Measurements from ENCODE around the gene POLR2J2. TPM values are rescaled to one million over a fixed set of nuclear protein-coding genes. Genes with fewer than 3 reads are reported as not detected.
"Not testable (repeated sequence)": the region's sequence is repeated elsewhere in the genome, so short reads cannot be mapped to it uniquely, and the experiment has no call there.

Gene POLR2J2
- total and polyA plus RNA-seq, 2 experiments from 2014 or later: 3.2 to 3.8 TPM

DNA sequence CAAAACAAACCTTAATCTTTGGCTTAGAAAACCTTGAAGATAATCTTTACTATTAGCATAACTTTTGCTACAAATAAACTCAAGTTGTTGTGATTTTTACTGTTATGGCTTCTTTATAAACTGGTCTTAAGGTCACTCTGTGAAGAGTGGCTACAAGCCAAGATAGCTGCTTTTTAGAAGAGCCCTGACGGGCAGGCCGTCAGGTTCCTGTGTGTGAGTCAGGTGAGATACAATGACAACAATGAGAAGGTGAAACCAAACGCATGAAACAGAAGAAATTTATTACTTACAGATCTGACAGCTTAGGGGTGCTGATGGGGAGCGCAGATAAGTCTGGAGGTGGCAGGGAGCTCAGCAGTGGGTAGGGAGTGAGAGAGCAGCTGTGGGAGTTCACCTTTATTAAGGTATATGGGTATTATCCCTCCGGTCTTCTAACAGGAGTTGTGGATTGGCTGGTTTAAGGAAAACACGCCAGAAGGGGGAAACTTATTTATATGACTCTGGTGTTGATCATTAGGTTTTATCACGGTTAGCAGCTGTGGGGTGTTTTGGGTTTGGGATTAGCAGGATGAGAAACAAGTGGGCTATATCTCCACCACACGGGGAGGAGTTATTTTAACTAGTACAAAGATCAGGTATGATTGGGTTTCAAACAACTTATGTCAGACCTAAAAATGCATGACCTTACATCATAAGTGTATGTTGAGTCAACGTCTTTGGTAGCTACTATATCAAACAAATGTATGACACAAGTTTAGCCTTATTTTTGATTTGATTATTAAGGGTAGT is 27.7 kb upstream of the POLR2J2 start:
- not testable (repeated sequence) for H3K27ac ChIP-seq (ENCODE audit: low read depth); H3K27me3 Mint-ChIP-seq (ENCODE audit: insufficient read depth, low read depth, poor library complexity); H3K36me3 ChIP-seq (ENCODE audit: insufficient read depth); H3K27me3 ChIP-seq (ENCODE audit: insufficient read depth); H3K27ac Mint-ChIP-seq; H3K4me1 Mint-ChIP-seq; H2AFZ ChIP-seq; H3K4me3 ChIP-seq; H3K9me2 ChIP-seq (ENCODE audit: insufficient read depth); H3K79me2 ChIP-seq (replicated peaks; ENCODE audit: insufficient read depth); H4K20me1 ChIP-seq (replicated peaks; ENCODE audit: insufficient read depth); H3K36me3 Mint-ChIP-seq (ENCODE audit: low read depth); H3K4me1 ChIP-seq (ENCODE audit: insufficient read depth); DNase-seq (ENCODE audit: low spot score); H3K4me2 ChIP-seq; H3K9me3 Mint-ChIP-seq; H3K4me3 Mint-ChIP-seq; H3F3A ChIP-seq (replicated peaks; ENCODE audit: low read depth); ATAC-seq

DNA sequence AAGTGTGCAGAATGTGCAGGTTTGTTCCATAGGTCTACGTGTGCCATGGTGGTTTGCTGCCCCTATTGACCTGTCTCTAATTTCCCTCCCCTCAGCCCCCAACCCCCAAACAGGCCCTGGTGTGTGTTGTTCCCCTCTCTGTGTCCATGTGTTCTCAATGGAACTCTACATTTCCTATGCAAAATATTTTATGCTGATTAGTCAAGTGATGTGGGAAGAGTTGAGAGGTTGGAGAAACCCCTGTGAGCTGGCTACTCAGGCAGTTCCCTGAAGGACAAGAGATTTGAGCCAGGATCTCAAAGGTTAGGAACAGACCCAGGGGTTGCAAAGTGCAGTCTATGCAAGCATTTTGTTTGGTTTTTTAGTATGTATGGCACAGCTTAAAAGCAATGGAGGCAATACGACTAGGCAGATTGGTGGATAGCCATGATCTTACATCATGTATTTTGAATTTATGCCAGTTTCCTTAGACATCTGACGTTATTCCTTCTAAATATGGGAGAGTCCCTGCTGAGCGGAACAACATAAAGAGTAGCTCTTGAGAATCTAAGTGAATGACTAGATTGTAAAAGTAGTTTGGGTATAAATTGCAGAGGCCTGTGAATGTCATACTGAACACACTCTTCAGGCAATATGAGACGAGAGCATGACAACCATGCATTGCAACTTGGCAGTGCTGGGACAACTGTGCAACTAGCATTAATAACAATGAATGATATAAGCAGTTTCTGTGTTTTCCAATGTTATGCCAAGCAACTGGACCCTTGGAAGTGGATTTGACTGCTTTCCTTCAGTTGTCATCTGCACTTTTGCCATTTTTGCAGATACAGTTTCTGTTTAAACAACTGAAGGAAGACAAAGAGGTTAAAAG is 26.4 kb upstream of the POLR2J2 start:
- H3K79me2 ChIP-seq (replicated peaks; ENCODE audit: insufficient read depth); H3K9me3 Mint-ChIP-seq; ATAC-seq; H3K4me1 Mint-ChIP-seq; H3K36me3 ChIP-seq (ENCODE audit: insufficient read depth); H3K4me3 Mint-ChIP-seq; H3K4me3 ChIP-seq; H3K27ac ChIP-seq (ENCODE audit: low read depth); DNase-seq (ENCODE audit: low spot score); H3K9me2 ChIP-seq (ENCODE audit: insufficient read depth); H3K4me1 ChIP-seq (ENCODE audit: insufficient read depth); H4K20me1 ChIP-seq (replicated peaks; ENCODE audit: insufficient read depth); H3K27me3 Mint-ChIP-seq (ENCODE audit: insufficient read depth, low read depth, poor library complexity); H3K36me3 Mint-ChIP-seq (ENCODE audit: low read depth); H3K27ac Mint-ChIP-seq; H2AFZ ChIP-seq; H3K27me3 ChIP-seq (ENCODE audit: insufficient read depth); H3F3A ChIP-seq (replicated peaks; ENCODE audit: low read depth); H3K4me2 ChIP-seq: not testable (repeated sequence)

DNA sequence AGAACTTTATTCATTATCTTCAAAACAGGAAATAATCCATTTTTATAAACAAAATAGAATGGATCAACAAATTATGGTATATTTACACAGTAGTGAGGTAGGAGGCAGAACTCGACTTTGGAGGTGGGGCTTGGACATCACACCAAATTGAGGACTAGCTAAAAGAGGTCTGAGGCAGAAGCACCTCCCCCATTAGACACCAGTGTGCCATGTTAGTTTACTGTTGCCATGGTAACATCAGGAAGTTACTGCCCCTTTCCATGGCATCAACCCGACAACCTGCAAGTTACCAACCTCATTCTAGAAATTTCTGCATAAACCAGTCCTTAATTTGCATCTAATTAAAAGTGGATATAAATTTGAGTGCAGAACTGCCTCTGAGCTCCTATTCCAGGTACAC is 24.5 kb upstream of the POLR2J2 start:
- H3K4me1 Mint-ChIP-seq; H2AFZ ChIP-seq; H3K4me3 Mint-ChIP-seq; H3K4me3 ChIP-seq; H3K27me3 Mint-ChIP-seq (ENCODE audit: insufficient read depth, low read depth, poor library complexity); H3K36me3 ChIP-seq (ENCODE audit: insufficient read depth); ATAC-seq; H3K79me2 ChIP-seq (replicated peaks; ENCODE audit: insufficient read depth); H3K27me3 ChIP-seq (ENCODE audit: insufficient read depth); H3F3A ChIP-seq (replicated peaks; ENCODE audit: low read depth); H3K4me2 ChIP-seq; H3K36me3 Mint-ChIP-seq (ENCODE audit: low read depth); DNase-seq (ENCODE audit: low spot score); H4K20me1 ChIP-seq (replicated peaks; ENCODE audit: insufficient read depth); H3K9me3 Mint-ChIP-seq; H3K27ac Mint-ChIP-seq; H3K4me1 ChIP-seq (ENCODE audit: insufficient read depth); H3K9me2 ChIP-seq (ENCODE audit: insufficient read depth); H3K27ac ChIP-seq (ENCODE audit: low read depth): not testable (repeated sequence)

DNA sequence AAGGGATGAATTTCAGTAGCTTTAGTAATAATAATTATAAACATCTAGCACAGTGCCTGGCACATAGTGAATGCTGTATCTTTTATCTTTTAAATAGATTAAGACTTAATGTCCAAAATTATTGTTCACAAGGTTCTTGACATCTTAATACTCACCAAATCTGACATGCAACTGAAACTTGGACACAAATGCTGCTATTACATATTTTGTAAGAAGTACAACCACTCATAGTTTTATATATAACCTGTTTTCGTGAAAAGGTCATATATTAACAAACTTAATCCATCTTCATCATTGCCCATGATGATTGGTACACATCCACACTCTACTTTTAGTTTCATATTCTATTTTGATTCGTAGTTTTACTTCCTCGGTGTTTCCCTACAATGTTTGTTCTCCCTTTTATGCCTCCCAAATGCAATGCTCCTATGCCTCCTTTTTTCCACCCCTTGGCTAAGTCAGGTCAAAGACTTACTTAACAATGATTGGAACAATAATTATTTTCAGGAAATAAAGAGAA is 23.6 kb upstream of the POLR2J2 start:
- H3K4me3 ChIP-seq; H4K20me1 ChIP-seq (replicated peaks; ENCODE audit: insufficient read depth); H3K36me3 Mint-ChIP-seq (ENCODE audit: low read depth); H3F3A ChIP-seq (replicated peaks; ENCODE audit: low read depth); H3K4me1 ChIP-seq (ENCODE audit: insufficient read depth); H3K27ac ChIP-seq (ENCODE audit: low read depth); DNase-seq (ENCODE audit: low spot score); H3K27ac Mint-ChIP-seq; H2AFZ ChIP-seq; H3K79me2 ChIP-seq (replicated peaks; ENCODE audit: insufficient read depth); H3K4me3 Mint-ChIP-seq; H3K36me3 ChIP-seq (ENCODE audit: insufficient read depth); H3K4me2 ChIP-seq; H3K27me3 ChIP-seq (ENCODE audit: insufficient read depth); H3K9me3 Mint-ChIP-seq; ATAC-seq; H3K27me3 Mint-ChIP-seq (ENCODE audit: insufficient read depth, low read depth, poor library complexity); H3K9me2 ChIP-seq (ENCODE audit: insufficient read depth); H3K4me1 Mint-ChIP-seq: not testable (repeated sequence)

DNA sequence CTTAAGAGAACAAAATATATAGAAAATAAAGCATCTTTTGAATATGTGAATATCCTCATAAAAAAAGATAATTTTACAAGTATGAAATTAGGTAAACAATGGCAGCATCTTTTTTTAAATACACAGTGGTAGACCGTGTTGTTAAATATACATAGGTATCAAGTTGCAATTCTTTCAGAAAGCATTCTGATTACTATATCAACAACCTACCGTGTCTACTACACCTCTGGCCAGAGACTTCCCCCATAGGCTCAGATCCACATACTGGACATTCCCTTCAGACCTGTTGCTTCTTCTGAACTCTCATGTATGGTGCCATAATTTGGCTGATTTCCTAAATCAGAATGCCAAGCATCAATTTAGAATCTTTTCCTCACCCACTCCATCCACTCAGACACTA is 22.5 kb upstream of the POLR2J2 start:
- H3K27me3 ChIP-seq (ENCODE audit: insufficient read depth); H3K27me3 Mint-ChIP-seq (ENCODE audit: insufficient read depth, low read depth, poor library complexity); H2AFZ ChIP-seq; H3K9me3 Mint-ChIP-seq; H3K36me3 ChIP-seq (ENCODE audit: insufficient read depth); ATAC-seq; H3K79me2 ChIP-seq (replicated peaks; ENCODE audit: insufficient read depth); H3K4me3 ChIP-seq; H3K4me2 ChIP-seq; H3K4me1 Mint-ChIP-seq; H3K36me3 Mint-ChIP-seq (ENCODE audit: low read depth); H3K27ac Mint-ChIP-seq; DNase-seq (ENCODE audit: low spot score); H3K4me3 Mint-ChIP-seq; H3K9me2 ChIP-seq (ENCODE audit: insufficient read depth); H4K20me1 ChIP-seq (replicated peaks; ENCODE audit: insufficient read depth); H3F3A ChIP-seq (replicated peaks; ENCODE audit: low read depth); H3K4me1 ChIP-seq (ENCODE audit: insufficient read depth); H3K27ac ChIP-seq (ENCODE audit: low read depth): not testable (repeated sequence)

DNA sequence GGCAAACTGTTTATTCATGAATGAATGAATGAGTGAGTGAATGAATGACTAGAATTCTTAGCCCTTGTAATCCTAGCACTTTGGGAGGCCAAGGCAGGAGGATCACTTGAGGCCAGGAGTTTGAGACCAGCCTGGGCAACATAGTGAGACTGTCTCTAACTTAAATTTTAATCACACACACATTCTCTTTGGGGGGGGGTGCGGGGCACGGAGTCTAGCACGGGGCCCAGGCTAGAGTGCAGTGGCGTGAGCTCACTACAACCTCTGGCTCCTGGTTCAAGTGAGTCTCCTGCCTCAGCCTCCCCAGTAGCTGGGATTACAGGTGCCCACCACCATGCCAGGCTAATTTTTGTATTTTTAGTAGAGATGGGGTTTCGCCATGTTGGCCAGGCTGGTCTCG is 19.1 kb upstream of the POLR2J2 start:
- H4K20me1 ChIP-seq (replicated peaks; ENCODE audit: insufficient read depth); H3K4me3 ChIP-seq; H3K27ac ChIP-seq (ENCODE audit: low read depth); H3K36me3 Mint-ChIP-seq (ENCODE audit: low read depth); H3K9me3 Mint-ChIP-seq; DNase-seq (ENCODE audit: low spot score); H3K27me3 ChIP-seq (ENCODE audit: insufficient read depth); H3F3A ChIP-seq (replicated peaks; ENCODE audit: low read depth); H3K4me1 Mint-ChIP-seq; H3K4me1 ChIP-seq (ENCODE audit: insufficient read depth); H3K4me2 ChIP-seq; H3K27ac Mint-ChIP-seq; H3K36me3 ChIP-seq (ENCODE audit: insufficient read depth); H3K79me2 ChIP-seq (replicated peaks; ENCODE audit: insufficient read depth); H3K27me3 Mint-ChIP-seq (ENCODE audit: insufficient read depth, low read depth, poor library complexity); H3K9me2 ChIP-seq (ENCODE audit: insufficient read depth); H3K4me3 Mint-ChIP-seq; H2AFZ ChIP-seq; ATAC-seq: not testable (repeated sequence)

Measured in GM23338 (cell line).